ENCODE data around the gene MINDY2.
"Not testable (repeated sequence)": the region's sequence is repeated elsewhere in the genome, so short reads cannot be mapped to it uniquely, and the experiment has no call there.

The MINDY2 gene

DNA sequence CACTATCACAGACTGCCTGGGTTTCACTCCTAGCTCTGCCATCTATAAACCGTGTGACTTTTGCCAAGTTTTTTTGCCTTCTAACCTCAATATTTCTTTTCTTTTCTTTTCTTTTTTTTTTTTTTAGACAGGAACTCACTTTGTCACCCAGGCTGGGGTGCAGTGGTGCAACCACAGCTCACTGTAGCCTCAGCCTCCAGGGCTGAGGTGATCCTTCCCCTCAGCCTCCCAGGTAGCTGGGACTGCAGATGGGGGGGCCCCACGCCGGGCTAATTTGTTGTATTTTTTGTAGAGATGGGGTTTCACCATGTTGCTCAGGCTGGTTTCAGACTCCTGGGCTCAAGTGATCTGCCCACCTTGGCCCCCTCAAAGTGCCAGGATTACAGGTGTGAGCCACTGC lies 18.4 kb upstream of the MINDY2 start:
- DNase-seq, result no peak

- DNase-seq, result no peak
Observed at GRCh38 chr15:58755350-58755749, 15.8 kb upstream of the MINDY2 start.

GRCh38 chr15:58755956-58756355 lies 15.1 kb upstream of the MINDY2 start:
- DNase-seq, result no peak

DNA sequence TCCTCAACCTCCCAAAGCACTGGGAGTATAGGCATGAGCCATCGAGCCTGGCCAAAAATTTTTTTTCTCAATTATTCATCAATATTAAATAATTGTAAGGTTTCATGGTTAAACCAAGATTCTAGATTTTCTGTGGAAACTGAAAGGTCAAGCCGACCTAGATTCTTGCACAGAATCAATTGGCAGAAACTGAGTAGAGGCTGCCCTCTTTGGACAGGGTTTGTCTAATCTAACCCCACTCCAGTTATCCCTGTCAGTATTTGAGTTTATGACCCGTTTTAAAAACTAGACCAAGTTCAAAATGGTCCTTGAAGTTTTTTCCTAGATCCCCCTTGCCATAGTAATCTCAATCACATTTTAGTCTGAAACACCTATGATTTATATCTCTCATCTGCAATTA lies 13.0 kb upstream of the MINDY2 start:
- peak; percentile 24 for DNase-seq

- DNase-seq, result no peak
Observed at GRCh38 chr15:58760385-58761009, 10.6 kb upstream of the MINDY2 start.

DNA sequence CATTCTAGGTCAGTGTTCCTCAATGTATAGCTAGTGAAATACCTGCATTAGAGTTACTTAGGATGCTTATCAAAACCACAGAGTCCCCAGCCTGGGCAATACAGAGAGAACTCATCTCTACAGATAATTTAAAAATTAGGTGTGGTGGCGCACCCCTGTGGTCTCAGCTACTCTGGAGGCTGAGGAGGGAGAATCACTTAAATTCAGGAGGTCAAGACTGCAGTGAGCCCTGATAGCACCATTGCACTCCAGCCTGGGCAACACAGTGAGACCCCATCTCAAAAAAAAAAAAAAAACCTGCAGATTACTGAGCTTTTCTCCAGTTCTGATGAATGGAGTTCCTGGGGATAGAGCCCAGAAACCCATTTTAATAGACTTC lies 10.1 kb upstream of the MINDY2 start:
- no peak for DNase-seq

- DNase-seq, result no peak
Observed at GRCh38 chr15:58762285-58762684, 8.8 kb upstream of the MINDY2 start.

GRCh38 chr15:58762731-58763130 lies 8.4 kb upstream of the MINDY2 start:
- DNase-seq, result no peak

DNA sequence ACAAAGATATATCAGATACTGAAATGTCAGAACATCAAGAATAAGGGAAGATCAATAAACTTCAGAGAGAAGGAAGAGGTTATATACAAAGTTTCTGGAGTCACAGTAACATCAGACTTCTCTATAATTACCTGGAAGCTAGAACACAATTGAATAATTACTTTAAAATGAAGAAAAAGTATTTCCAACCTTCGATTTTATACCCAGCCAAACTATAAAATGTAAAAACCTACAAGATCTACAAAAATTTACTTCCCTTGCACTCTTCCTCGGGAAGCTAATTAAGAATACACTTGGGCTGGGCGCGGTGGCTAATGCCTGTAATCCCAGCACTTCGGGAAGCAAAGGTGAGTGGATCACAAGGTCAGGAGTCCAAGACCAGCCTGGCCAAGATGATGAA lies 6.6 kb upstream of the MINDY2 start:
- no peak for DNase-seq

DNA sequence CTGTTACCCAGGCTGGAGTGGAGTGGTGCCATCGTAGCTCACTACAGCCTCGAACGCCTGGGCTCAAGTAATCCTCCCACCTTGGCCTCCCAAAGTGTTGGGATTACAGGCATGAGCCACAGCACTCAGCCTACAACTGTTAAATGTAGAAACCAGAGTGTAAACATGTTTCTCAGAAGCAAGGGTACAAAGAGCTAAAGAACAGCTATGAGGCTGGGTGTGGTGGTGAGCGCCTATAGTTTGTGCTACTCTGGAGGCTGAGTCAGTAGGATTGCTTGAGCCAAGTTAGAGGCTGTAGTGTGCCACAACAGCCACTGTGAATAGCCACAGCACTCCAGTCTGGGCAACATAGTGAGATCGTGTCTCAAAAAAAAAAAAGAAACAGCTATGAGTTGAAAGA lies 4.8 kb upstream of the MINDY2 start:
- DNase-seq, result no peak

- DNase-seq, result not testable (repeated sequence)
Observed at GRCh38 chr15:58768601-58769004, 2.5 kb upstream of the MINDY2 start.

GRCh38 chr15:58770519-58770856 lies 614 bp upstream of the MINDY2 start:
- DNase-seq, result peak; percentile 76

- DNase-seq, result peak; percentile 18
Observed at GRCh38 chr15:58771621-58772250, 634 bp downstream of the MINDY2 start.

DNA sequence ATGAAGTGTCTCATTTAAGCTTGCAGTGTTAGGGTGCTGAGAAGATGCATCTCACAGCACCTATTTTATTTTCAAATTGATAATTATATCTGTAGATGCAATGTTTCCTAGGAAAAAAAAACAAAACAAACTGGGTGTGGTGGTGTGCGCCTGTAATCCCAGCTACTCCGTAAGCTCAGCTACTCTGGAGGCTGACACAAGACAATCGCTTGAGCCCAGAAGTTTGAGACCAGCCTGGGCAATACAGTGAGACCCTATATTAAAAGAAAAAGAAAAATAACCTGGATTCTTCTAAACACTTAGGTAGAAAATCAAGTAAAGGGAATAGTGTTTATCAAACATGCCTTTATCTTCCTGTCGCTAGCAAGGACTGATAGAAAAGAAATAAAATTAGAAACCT lies 1.9 kb downstream of the MINDY2 start:
- DNase-seq, result no peak

- DNase-seq, result no peak
Observed at GRCh38 chr15:58775402-58775801, 4.3 kb downstream of the MINDY2 start.

DNA sequence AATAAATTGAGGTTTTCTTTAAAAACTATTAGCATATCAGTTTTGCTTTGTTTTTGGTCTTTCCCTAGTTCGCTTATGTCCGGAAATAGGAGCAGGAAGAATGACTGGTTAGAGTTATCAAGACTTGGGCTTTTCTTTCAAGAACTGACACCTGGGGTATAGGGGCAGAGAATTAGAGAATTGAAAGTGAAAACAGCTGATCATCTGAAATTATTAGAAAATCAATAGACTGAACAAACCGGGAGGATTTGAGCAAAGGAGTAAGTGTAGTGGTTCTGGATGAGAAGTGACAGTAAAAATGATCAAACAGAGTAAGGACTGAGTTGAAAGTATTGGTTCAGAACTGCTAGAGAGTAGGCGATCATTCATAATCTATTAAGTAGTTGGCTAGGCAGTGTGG lies 6.0 kb downstream of the MINDY2 start:
- no peak for DNase-seq

DNA sequence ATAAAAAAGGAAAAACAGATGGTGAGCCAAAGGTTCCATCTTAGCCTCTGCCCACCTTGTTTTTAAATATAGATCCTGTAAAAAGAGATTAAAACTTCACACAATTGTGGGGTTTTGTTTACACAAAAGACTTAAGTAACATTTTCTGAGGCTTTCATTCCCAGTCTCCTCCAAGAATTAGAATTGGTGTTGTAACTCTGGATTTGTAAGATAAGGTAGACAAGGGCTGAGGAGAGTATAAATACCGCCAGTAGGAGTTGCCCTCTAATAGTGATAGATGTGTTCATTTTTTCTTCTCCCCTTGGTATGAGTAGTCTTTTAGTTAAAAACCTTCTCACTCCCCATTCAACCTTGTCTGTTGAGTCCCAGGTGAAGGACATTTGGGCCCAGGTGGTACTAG lies 8.5 kb downstream of the MINDY2 start:
- DNase-seq, result no peak

DNA sequence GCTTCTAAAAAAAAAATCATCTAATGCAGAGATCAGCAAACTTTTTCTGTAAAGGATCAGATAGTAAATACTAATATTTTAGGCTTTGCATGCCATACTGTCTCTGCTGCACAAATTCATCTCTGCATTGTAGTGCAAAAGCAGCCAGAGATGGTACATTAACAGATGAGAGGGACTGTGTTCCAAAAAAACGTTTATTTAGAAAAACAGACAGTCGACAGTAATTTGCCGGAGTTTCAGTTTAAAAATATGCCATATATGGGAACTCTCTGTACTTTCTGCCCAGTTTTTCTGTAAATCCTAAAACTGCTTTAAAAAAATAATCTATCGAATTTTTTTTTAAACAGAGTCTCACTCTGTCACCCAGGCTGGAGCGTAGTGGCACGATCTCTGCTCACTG lies 14.3 kb downstream of the MINDY2 start:
- DNase-seq, result no peak

- no peak for DNase-seq
Observed at GRCh38 chr15:58788056-58788710, 17.1 kb downstream of the MINDY2 start.

- no peak for DNase-seq
Observed at GRCh38 chr15:58793862-58794261, 22.8 kb downstream of the MINDY2 start.

DNA sequence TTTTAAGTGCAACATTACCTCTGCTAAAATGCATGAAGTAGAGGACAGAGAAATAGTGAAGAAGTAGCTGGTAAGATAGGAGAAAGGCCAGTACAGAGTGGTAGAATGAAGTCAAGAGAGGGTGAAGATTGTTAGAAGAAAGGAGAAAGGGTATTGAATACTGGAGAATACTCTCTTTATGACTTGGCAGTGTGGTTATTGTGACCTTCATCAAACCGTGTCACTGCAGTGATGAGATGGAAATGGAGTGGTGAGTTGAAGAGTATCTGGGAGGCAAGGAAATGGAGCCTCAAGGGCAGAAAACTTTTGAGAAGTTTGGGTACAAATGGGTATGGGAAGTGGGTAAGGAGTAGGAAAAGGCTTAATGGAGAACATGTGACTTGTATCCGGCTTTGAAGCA lies 24.7 kb downstream of the MINDY2 start:
- no peak for DNase-seq

GRCh38 chr15:58797505-58797904 lies 26.4 kb downstream of the MINDY2 start:
- no peak for DNase-seq

GRCh38 chr15:58805095-58805494 lies 34.0 kb downstream of the MINDY2 start:
- DNase-seq, result no peak

DNA sequence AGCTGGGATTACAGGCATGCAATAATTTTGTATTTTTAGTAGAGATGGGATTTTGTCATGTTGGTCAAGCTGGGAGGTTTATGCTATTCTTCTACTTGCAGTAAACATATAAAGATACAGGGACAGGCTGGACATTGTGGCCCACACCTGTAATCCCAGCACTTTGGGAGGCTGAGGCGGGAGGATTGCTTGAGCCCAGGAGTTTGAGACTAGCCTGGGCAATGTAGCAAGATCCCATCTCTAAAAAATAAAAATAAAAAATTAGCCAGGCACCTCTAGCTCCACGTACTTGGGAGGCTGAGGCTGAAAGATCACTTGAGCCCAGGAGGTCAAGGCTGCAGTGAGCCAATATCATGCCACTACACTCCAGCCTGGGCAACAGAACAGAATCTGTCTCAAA lies 52.2 kb downstream of the MINDY2 start:
- DNase-seq, result not testable (repeated sequence)

DNA sequence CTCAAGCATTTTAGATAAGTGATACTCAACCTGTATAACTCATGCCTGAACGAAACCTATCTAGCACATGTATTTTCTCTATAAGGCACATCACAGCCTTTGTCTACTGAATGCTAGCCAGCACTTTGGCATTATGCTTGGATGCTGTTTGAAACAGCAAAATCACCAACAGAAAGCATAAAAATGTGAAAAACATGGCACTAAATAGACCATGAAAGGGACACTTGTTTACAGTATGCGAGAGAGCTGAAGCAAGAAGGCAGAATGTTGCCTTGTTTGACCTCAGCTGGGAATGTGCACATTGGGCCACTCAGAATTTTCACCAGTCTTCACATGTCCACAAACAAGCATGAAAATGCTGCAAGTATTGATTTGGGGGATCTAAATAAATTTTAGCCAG lies 59.5 kb downstream of the MINDY2 start:
- no peak for DNase-seq

Measured in EL (cell line).